CD4-positive, alpha-beta T cell treated with Interleukin-4 for 1 hour (primary cell): ENCODE data around the gene XRCC3.
"Not testable (repeated sequence)": the region's sequence is repeated elsewhere in the genome, so short reads cannot be mapped to it uniquely, and the experiment has no call there.

Experiments
- DNase-seq, 2 donors: peaks; one replicate each; pipeline ENCODE4 v3.0.0-alpha.2; 2020 to 2022

XRCC3 gene

DNA sequence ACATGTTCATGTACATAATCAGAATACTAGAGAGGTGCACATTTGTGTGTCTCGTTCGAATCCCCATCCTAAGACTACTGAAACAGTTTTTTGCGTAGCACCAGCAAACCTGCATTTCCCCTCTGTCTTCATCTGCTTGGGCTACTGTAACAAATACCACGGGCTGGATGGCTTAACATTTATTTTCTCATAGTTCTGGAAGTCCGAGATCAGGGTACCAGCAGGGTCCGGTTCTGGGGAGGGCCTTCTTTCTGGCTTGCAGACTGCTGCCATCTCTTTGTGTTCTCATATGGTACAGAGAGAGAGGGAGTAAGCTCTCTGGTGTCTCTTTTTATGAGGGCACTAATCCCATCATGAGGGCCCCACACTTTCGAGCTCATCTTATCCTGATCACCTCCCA, 55.6 kb downstream of the XRCC3 start:
- no peak for DNase-seq

DNA sequence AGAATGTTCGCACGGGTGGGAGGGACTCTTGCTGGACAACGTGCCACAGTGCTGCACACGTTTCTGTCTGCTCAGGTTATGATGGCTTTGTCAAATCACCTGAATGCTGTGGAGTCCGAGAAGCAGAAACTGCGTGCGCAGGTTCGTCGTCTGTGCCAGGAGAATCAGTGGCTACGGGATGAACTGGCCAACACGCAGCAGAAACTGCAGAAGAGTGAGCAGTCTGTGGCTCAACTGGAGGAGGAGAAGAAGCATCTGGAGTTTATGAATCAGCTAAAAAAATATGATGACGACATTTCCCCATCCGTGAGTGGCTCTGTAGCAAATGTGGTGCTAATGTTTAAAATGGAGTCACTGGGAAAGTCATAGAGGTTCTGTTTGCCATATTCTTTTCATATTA, 57.8 kb downstream of the XRCC3 start:
- DNase-seq, result no peak

DNA sequence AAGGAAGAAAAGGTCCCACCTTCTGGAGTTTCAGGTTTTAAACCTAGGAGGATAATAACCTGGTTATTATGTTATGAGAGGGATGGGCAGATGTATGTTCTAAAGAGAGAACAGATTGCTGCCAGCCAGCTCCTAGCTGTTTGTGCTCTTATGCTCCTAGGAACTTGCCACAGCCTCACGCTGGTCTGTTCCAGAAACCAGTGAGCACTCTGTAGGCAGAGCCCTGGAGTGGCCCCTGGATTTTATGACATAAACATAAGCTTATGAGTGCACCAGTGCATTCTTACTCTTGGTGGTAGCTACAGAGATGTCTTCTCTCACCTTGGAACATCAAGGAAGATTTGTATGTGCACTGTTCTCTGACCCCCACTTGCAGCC, 58.5 kb downstream of the XRCC3 start:
- no peak for DNase-seq

DNA sequence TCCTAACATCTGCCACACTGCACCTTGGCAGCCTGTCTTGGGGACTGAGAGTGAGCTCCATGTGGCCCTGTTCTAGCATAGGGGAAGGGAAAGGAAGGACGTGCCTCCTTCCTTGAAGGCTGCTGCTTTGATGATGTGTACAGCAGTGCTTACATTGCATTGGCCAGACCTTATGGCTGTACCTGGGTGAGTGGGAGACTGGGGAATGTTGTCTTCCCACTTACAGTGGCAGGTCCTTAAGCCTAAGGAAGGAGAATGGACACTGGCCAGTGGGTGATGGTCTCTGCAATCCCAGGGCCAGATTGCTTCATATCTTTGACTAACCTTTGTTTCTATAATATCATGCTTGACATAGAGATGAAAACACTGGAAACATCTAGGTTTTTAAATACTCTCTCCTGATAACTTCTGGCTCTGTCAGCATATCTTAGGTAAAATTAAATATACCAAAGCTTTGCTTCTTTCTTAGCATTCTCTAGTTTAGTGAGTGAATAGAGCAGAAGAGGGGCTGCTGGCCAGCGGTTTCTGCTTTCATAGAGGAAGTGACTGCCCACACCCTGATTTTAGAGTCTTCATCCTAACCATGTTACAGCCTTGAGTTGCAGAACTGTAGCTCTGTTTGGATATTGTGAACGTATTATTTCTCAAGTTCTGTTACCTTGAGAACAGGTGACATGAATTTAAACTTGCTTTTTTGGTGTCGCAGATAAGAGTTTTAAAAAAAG, 59.1 kb downstream of the XRCC3 start:
- DNase-seq, result no peak

DNA sequence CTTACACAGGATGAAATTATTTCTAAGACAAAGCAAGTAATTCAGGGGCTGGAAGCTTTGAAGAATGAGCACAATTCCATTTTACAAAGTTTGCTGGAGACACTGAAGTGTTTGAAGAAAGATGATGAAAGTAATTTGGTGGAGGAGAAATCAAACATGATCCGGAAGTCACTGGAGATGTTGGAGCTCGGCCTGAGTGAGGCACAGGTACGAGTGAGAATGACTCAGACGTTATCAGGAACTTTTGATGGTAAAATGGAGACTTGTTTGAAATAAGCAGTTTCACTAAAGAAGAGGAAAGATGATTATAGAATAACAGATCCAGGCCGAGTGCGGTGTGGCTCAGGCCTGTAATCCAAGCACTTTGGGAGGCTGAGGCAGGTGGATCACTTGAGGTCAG, 60.6 kb downstream of the XRCC3 start:
- no peak for DNase-seq

DNA sequence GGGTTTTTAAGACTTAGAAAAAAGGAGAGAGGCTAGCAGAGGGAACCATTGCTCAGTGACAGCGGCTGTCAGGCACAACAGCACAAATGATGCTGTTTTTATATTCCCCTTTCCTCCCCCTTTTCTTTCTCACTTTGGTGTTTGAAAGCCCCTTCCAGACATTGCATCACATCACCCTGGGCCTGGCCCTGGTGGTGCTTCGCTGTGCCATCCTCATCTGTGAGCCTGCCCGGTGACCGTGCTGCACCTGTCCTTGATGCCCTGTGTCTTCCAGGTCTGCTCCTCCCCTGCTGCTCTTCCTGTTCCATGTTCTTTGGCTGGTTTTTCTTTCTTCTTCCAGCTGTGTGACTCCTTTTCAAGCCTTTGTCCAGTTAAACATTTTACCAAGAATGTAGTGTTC, 61.4 kb downstream of the XRCC3 start:
- no peak for DNase-seq

DNA sequence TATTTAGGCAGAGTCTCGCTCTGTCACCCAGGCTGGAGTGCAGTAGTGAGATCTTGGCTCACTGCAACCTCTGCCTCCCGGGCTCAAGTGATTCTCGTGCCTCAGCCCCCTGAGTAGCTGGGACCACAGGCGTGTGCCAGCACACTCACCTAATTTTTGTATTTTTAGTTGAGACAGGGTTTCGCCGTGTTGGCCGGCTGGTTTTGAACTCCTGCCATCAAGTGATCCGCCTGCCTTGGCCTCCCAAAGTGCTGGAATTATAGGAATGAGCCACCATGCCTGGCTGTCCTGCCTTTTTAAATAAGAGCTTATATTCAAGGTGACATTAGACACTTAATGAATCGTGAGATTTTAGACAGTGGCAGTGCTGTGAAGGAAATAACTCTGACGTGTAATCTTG, 61.9 kb downstream of the XRCC3 start:
- not testable (repeated sequence) for DNase-seq

DNA sequence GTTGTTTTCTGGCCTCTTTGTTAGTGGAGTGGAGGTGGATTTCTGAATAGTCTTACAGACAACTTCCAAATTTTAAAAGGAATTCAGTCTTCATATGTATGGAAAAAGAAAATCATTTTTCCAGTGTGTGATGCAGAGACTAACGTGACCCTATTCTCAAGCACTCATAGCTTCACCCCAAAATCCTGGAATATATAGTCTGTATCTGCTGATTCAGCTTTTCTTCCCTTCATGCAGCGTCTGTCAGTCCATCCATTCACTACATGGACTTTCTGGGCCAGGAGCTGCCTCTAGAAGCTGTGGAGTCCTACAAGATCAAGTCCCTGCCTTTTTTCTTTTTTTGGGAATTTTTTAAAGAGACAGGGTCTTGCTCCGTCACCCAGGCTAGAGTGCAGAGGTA, 62.4 kb downstream of the XRCC3 start:
- DNase-seq, result no peak

DNA sequence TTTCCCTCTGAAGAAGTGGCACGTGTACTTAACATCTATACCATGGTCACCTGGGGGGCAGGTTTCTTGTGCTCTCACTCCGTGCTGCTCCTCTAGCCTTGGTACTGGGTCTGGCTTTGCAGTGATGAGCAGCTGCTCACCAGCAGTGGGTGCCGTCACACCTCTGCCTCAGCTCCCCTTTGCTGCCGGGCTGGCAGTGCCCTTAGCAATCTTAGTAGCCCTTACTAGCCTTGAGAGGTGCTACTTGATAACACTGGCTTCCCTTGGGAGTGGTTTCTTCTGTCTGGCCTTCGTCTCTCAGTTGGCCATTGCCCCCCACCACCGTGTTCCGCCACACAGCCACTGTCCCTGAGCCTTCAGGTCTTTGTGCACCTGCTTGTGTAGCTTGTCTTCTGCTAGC, 63.7 kb downstream of the XRCC3 start:
- DNase-seq, result no peak

DNA sequence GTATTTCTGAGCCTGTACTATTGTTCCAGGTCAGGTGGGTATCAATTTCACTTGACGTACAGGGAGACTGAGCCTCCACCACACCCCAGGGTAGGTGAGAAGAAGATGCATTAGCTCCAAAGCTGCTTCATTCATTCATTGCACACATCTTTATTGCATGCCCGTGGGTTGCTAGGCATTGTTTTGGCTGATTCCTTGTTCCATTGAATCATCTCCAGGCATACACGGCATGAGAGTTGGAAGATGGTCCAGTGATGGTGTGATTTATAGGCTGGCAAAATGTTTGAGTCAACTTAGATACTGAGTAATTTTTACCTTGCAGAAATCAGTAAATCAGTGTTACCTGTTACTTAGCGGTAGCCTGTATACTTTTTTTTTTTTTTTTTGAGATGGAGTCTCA, 65.0 kb downstream of the XRCC3 start:
- DNase-seq, result no peak

DNA sequence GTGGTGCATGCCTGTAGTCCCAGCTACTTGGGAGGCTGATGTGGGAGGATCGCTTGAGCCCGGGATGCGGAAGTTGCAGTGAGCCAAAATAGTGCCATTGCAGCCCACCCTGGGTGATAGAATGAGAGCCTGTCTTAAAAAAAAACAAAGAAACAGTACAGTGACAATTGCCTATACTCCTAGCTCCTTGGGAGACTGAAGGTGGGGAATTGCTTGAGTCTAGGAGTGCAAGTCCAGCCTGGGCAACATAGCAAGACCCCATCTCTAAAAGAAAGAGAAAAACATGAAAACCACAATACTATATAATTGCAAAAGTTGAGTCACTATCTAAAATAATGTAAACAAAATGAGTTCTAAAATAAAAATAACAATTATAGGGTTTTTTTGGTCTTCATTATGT, 66.2 kb downstream of the XRCC3 start:
- DNase-seq, result no peak
